GM19468 (cell line): ENCODE measurements around the gene ARL4A.
"Not testable (repeated sequence)": the region's sequence is repeated elsewhere in the genome, so short reads cannot be mapped to it uniquely, and the experiment has no call there.

ENCODE experiments used
- ATAC-seq: cut with Tn5 transposase; IDR thresholded peaks from one replicate; pipeline ENCODE4 v1.9.1; 2021; ENCODE audit warnings: mild to moderate bottlenecking, moderate library complexity, moderate number of reproducible peaks; ENCODE audit not compliant: unreplicated experiment; ENCODE audit errors: extremely low read depth

Gene ARL4A, protein sequence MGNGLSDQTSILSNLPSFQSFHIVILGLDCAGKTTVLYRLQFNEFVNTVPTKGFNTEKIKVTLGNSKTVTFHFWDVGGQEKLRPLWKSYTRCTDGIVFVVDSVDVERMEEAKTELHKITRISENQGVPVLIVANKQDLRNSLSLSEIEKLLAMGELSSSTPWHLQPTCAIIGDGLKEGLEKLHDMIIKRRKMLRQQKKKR

GRCh38 chr7:12686891-12687717, at the start of gene ARL4A:
Gene ARL4A (plus strand): TSS chr7:12687633. CDS start chr7:12688255, 622 bp downstream.
- ATAC-seq: peak; percentile 50

DNA sequence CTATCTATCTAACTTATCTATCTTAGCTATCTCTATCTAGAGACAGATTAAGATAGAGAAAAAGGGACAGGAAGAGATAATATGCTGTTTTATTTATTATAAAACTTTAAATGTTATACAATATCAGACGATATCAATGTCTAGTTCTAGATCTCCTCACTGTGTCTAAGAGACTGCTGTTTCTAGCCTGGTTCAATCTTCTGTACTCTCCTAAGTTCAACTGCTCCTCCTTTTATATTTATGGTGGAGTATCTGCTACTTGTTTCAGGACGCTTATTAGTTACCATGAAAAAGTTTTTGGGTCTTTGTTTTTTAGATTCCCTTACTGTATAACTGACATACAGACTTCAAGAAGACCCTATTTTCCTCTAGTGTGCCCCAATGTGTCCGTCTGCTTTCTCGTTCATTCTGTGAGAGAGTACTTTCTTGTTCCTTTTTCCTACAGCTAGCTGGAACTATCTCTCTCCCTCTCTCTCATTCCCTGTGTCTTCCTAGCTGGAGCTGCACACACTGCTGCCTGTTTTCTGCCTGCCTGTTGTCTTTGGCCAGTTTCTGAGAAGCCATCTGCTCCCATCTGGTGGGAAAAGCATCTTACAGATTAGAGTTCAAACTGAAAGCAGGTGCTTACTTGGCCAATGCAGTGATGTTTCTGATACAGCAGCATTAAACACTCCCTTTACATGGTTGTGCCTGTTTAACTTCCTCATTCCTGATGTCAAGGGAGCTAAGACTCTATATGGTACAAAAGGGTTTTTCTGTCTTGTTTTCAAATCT, 49.4 kb upstream of the ARL4A start:
- peak; percentile 35 for ATAC-seq

- ATAC-seq: no peak
Observed at GRCh38 chr7:12638851-12639456, 48.5 kb upstream of the ARL4A start.

GRCh38 chr7:12640299-12641096, 46.9 kb upstream of the ARL4A start:
- no peak for ATAC-seq

GRCh38 chr7:12641196-12641595, 46.2 kb upstream of the ARL4A start:
- no peak for ATAC-seq

GRCh38 chr7:12642508-12642907, 44.9 kb upstream of the ARL4A start:
- no peak for ATAC-seq

DNA sequence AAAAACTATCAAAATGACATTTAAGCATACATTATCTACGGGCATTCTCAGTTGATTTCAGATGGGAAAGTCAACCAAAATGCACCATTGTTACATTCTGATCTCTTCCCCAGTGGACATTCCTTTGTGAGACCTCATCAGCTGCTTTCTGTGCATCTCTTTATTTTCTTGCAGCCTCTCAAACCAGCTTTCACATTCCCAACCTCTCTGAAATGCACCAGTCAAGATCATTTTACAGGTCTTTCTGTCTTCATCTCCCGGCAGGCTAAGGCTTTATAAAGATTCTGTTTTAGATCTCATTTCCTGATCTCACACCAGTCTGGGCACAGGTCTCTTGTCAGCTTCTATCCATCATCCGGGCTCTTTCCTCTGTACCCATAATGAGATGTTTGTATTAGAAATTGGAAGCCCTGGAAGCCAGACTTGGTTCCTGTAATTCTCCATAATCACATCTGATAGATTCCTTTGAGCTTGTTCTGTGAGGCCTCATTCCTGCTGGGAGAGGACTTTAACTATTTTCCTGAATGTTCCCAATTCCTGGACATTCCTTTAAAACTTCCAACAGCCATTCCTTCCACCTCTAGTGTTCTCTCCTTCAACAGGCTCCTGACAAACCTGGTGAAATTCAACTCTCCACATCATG, 44.3 kb upstream of the ARL4A start:
- no peak for ATAC-seq

- ATAC-seq: no peak
Observed at GRCh38 chr7:12643644-12644043, 43.8 kb upstream of the ARL4A start.

- not testable (repeated sequence) for ATAC-seq
Observed at GRCh38 chr7:12645212-12645611, 42.2 kb upstream of the ARL4A start.

GRCh38 chr7:12646139-12646538, 41.3 kb upstream of the ARL4A start:
- no peak for ATAC-seq

DNA sequence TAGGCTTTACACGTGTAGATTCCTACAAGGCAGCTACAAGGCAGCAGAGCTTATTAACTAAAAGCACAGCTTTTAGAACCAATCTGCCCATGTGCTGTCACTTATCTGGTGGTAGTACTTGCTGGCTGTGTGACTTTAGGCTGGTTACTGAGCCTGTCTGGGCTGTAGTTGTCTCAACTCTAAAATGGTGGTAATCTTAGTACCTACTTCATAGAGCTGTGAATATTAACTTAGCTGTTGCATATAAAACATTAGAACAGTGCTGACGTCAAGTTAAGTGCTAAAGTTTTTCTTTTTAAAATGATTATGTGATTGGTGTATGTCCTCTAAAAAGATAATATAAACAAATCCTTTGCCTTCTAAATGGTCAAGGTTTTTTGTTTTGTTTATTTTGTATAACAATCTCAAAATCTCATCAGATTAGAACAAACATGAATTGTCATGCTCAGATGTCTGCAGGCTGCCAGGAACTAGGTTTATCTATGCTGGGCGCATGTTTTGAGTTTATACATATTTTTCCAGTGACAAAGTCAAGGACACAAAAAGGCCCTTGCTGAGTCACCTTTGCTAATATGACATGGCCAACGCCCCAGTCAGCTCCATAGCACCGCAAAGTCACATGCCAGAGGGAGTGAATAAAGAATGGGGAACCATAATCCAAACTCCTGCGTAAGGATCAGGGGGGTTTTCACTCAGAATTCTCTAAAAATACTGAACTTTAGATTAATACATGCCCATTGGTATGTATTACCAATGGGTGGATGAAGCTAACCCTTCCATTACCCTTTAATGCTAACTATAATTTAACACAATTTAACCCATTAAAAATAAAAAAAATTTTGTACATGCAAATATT, 39.8 kb upstream of the ARL4A start:
- ATAC-seq: no peak

DNA sequence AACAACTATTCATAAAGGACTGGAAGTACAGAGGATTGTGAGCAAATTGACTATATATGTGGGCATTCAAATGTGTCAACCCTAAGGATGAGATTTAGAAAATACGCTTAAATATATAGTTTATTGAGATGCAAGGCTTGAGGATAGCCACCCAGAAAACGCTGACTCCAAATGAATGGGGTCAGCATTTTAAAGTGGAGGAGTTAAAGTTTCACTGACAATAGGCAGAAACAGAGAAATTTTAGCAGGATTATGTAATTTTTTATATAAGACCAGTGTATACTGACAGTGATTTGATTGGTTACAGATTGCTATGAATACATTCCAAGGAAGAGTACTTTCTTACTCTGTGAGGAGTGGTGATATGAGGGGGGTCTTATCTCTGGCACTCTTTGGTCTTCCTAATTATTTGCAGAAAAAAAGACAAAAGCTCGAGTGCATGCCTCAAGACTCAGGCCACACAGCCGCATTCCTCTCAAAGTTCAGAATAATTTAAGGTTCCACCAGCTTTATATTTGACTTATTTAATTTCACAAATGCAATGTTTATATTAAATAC, 38.6 kb upstream of the ARL4A start:
- no peak for ATAC-seq

GRCh38 chr7:12649348-12649747, 38.1 kb upstream of the ARL4A start:
- ATAC-seq: no peak

DNA sequence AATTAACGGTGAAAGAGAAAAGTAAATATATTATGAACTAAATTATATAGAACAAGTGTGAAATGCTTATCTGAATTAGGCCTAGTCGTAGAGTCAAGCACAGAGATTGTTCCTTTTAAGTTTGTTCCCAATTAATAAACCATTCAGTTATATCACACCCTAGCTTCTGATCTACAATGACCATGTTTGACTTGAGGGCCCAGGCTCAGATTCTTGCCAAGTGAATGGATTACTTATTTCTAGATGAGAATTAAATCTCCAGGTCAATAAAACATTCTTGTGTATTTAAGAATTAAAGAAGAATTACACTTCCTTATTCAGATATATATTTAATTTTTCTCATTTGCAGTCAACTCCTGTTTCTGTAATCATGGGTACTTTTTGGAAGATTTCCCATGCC, 37.4 kb upstream of the ARL4A start:
- ATAC-seq: no peak

GRCh38 chr7:12653110-12653509, 34.3 kb upstream of the ARL4A start:
- no peak for ATAC-seq

- no peak for ATAC-seq
Observed at GRCh38 chr7:12653518-12653917, 33.9 kb upstream of the ARL4A start.

DNA sequence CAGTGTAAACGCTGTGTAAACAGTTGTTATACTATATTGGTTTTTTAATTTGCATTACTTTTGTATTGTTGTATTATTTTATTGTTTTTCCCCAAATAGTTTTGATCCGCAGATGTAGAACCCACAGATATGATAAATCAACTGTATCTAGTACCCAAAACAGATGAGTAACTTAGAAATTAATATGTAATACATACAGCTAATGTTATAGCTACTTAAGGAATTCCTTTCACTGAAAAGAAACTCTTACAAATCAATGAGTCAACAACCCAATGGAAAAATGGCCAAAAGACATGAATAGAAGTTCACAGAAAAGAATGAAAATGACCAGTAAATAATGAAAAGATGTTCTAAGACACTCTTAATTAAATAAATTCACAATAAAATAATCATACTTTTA, 32.3 kb upstream of the ARL4A start:
- ATAC-seq: no peak

GRCh38 chr7:12660423-12660822, 27.0 kb upstream of the ARL4A start:
- not testable (repeated sequence) for ATAC-seq
